KMS-11 (cell line): ENCODE measurements around the gene SEC14L3.

Experiments used
- H2AFZ ChIP-seq: fragments of 200-600 bp; sonication (generic); 2 replicates; pipeline ENCODE4 v1.6.1; 2016; ENCODE audit warnings: antibody characterized with exemption, mixed run types, low read depth
- H3K27ac ChIP-seq: fragments of 200-600 bp; sonication (generic); 2 replicates; pipeline ENCODE4 v1.6.1; 2016; ENCODE audit warnings: mild to moderate bottlenecking, mixed run types
- H3K27me3 ChIP-seq: fragments of 200-600 bp; sonication (generic); 2 replicates; pipeline ENCODE4 v1.6.1; 2017; ENCODE audit warnings: mild to moderate bottlenecking, low read depth, mixed run types, moderate library complexity; ENCODE audit not compliant: insufficient read depth
- H3K36me3 ChIP-seq: fragments of 200-600 bp; sonication (generic); 2 replicates; pipeline ENCODE4 v1.6.1; 2017; ENCODE audit warnings: mild to moderate bottlenecking, mixed run types; ENCODE audit not compliant: insufficient read depth
- H3K4me1 ChIP-seq: fragments of 200-600 bp; sonication (generic); 2 replicates; pipeline ENCODE4 v1.6.1; 2016; ENCODE audit warnings: mild to moderate bottlenecking, low read depth, mixed run types; ENCODE audit not compliant: poor library complexity, severe bottlenecking
- H3K4me2 ChIP-seq: fragments of 200-600 bp; sonication (generic); 2 replicates; pipeline ENCODE4 v1.7.0; 2016; ENCODE audit warnings: mild to moderate bottlenecking, mixed run types
- H3K4me3 ChIP-seq: fragments of 200-600 bp; sonication (generic); IDR thresholded peaks from 2 replicates; pipeline ENCODE4 v1.6.1; 2017; ENCODE audit warnings: low read depth, low read length, mixed read lengths; ENCODE audit not compliant: insufficient read depth
- H3K79me2 ChIP-seq: fragments of 200-600 bp; sonication (generic); 2 replicates; pipeline ENCODE4 v1.6.1; 2016; ENCODE audit warnings: low read depth, mixed run types; ENCODE audit not compliant: insufficient read depth
- H3K9ac ChIP-seq: fragments of 200-600 bp; sonication (generic); 2 replicates; pipeline ENCODE4 v1.6.1; 2016; ENCODE audit warnings: mild to moderate bottlenecking, mixed run types
- H4K20me1 ChIP-seq: fragments of 200-600 bp; sonication (generic); 2 replicates; pipeline ENCODE4 v1.6.1; 2016; ENCODE audit warnings: mild to moderate bottlenecking, mixed run types; ENCODE audit not compliant: insufficient read depth
- CTCF ChIP-seq: fragments of 200-600 bp; sonication (generic); conservative IDR thresholded peaks from 2 replicates; pipeline ENCODE4 v1.6.1; 2017; ENCODE audit warnings: low read depth, mild to moderate bottlenecking, antibody characterized with exemption, low read length, moderate library complexity, mixed read lengths

Gene SEC14L3

GRCh38 chr22:30483169-30483568 is 11.4 kb upstream of the SEC14L3 start:
- H4K20me1 ChIP-seq = no peaks in the 10 kb centered on the region
- no peaks in the 10 kb centered on the region for H3K79me2 ChIP-seq
- no peak overlapping the region for H3K27ac ChIP-seq
- H3K9ac ChIP-seq = no peak overlapping the region
- H3K4me3 ChIP-seq = no peak overlapping the region
- TF ChIP-seq CTCF = no peak
- H3K36me3 ChIP-seq = no peaks in the 10 kb centered on the region
- H3K27me3 ChIP-seq = peaks cover 36% of the 10 kb centered on the region; the same call in 1 of the 2 replicates
- no peak overlapping the region for H3K4me2 ChIP-seq
- no peaks in the 10 kb centered on the region for H3K4me1 ChIP-seq
- no peak overlapping the region for H2AFZ ChIP-seq

- peaks cover 50% of the 10 kb centered on the region; the same call in 1 of the 2 replicates for H3K27me3 ChIP-seq
- no peaks in the 10 kb centered on the region for H3K4me1 ChIP-seq
- H3K4me2 ChIP-seq = no peak overlapping the region
- no peaks in the 10 kb centered on the region for H4K20me1 ChIP-seq
- H3K27ac ChIP-seq = no peak overlapping the region
- H3K36me3 ChIP-seq = no peaks in the 10 kb centered on the region
- H3K9ac ChIP-seq = no peak overlapping the region
- H3K79me2 ChIP-seq = no peaks in the 10 kb centered on the region
- H3K4me3 ChIP-seq = no peak overlapping the region
- H2AFZ ChIP-seq = no peak overlapping the region
- TF ChIP-seq CTCF = no peak
These were observed 9.9 kb upstream of the SEC14L3 start for GRCh38 chr22:30481711-30482110.

- Histone ChIP-seq H4K20me1 (no peaks in the 10 kb centered on the region), H3K79me2 (no peaks in the 10 kb centered on the region), H3K4me1 (no peaks in the 10 kb centered on the region), H3K27ac (no peak overlapping the region), H3K36me3 (no peaks in the 10 kb centered on the region), H3K27me3 (peaks cover 61% of the 10 kb centered on the region; the same call in 1 of the 2 replicates), H3K4me3 (no peak overlapping the region), H3K4me2 (no peak overlapping the region), H2AFZ (no peak overlapping the region), H3K9ac (no peak overlapping the region)
- no peak for TF ChIP-seq CTCF
These were observed 8.2 kb upstream of the SEC14L3 start for GRCh38 chr22:30479981-30480380.

- Histone ChIP-seq H3K36me3 (no peaks in the 10 kb centered on the region), H3K27me3 (peaks cover 70% of the 10 kb centered on the region; the same call in 1 of the 2 replicates), H3K4me3 (no peak overlapping the region), H3K9ac (no peak overlapping the region), H4K20me1 (no peaks in the 10 kb centered on the region), H2AFZ (no peak overlapping the region), H3K4me1 (no peaks in the 10 kb centered on the region), H3K27ac (no peak overlapping the region), H3K4me2 (no peak overlapping the region), H3K79me2 (no peaks in the 10 kb centered on the region)
- no peak for TF ChIP-seq CTCF
These were observed 3.0 kb upstream of the SEC14L3 start for GRCh38 chr22:30474683-30475424.
